ENCODE data around the gene FIGNL2. TPM values are rescaled to one million over a fixed set of nuclear protein-coding genes. Genes with fewer than 3 reads are reported as not detected.

The FIGNL2 gene
- total RNA-seq, 2 experiments from 2014 or later, result 1.2 to 1.3 TPM

DNA sequence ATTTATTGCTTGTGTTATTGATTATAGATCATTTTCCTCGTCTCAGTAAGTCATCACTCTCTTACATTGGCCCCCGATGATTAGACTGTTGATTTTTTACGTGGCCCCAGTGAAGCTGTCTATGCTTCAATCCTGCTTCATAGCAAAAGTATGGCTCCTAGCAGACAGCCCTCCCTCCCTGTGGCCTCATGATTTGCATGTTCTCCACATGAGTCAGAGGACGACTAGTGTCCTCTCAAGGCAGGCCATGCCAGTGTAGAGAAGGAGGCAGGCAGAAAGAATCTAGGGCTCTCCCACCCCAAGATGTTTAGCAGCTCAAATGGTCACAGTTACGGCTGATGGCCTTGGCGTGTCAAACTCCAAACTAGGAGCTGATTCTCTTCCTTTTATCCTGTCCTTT, 59.6 kb downstream of the FIGNL2 start:
- Mint-ChIP-seq H3K27me3 (no peaks in the 10 kb centered on the region), H3K4me3 (no peak overlapping the region), H3K4me1 (ENCODE audit: low read depth) (no peaks in the 10 kb centered on the region), H3K9me3 (no peaks in the 10 kb centered on the region), H3K36me3 (ENCODE audit: low read depth) (no peaks in the 10 kb centered on the region), H3K27ac (no peak overlapping the region)
- no peak overlapping the region for H3K4me3 ChIP-seq (ENCODE audit: low read length)
- POLR2A ChIA-PET, result no interaction called here
- no peak overlapping the region for H3K27ac ChIP-seq (ENCODE audit: low read depth in 1 of 2, low read length in 2 of 2)
- intact Hi-C loops (cut with DNase I, micrococcal nuclease), result no loop called here
- no peaks in the 10 kb centered on the region for H3K27me3 ChIP-seq (ENCODE audit: control insufficient read depth in 1 of 2, insufficient read depth in 2 of 2, low read length in 2 of 2)
- H3K36me3 ChIP-seq (ENCODE audit: insufficient read depth, low read length), result no peaks in the 10 kb centered on the region
- TF ChIP-seq, protein P1, sequence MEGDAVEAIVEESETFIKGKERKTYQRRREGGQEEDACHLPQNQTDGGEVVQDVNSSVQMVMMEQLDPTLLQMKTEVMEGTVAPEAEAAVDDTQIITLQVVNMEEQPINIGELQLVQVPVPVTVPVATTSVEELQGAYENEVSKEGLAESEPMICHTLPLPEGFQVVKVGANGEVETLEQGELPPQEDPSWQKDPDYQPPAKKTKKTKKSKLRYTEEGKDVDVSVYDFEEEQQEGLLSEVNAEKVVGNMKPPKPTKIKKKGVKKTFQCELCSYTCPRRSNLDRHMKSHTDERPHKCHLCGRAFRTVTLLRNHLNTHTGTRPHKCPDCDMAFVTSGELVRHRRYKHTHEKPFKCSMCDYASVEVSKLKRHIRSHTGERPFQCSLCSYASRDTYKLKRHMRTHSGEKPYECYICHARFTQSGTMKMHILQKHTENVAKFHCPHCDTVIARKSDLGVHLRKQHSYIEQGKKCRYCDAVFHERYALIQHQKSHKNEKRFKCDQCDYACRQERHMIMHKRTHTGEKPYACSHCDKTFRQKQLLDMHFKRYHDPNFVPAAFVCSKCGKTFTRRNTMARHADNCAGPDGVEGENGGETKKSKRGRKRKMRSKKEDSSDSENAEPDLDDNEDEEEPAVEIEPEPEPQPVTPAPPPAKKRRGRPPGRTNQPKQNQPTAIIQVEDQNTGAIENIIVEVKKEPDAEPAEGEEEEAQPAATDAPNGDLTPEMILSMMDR (IDR thresholded peaks at IDR 0.05), result no peak
- H3K4me1 ChIP-seq (ENCODE audit: insufficient read depth, low read length), result no peaks in the 10 kb centered on the region
- DNase-seq (no peak), ATAC-seq (ENCODE audit: poor library complexity) (no peak)
- H3K9me3 ChIP-seq (ENCODE audit: control insufficient read depth in 1 of 2, insufficient read depth in 1 of 2, low read length in 2 of 2), result no peaks in the 10 kb centered on the region
- CTCF ChIA-PET, result no interaction called here

- Mint-ChIP-seq H3K4me1 (ENCODE audit: low read depth) (no peaks in the 10 kb centered on the region), H3K9me3 (no peaks in the 10 kb centered on the region), H3K27me3 (no peaks in the 10 kb centered on the region), H3K36me3 (ENCODE audit: low read depth) (no peaks in the 10 kb centered on the region), H3K4me3 (no peak overlapping the region), H3K27ac (no peak overlapping the region)
- CTCF ChIA-PET, result no interaction called here
- Histone ChIP-seq H3K4me1 (ENCODE audit: insufficient read depth, low read length) (no peaks in the 10 kb centered on the region), H3K27ac (ENCODE audit: low read depth in 1 of 2, low read length in 2 of 2) (no peak overlapping the region), H3K27me3 (ENCODE audit: control insufficient read depth in 1 of 2, insufficient read depth in 2 of 2, low read length in 2 of 2) (peaks cover 0 to under 1% of the 10 kb centered on the region in 2 experiments), H3K9me3 (ENCODE audit: control insufficient read depth in 1 of 2, insufficient read depth in 1 of 2, low read length in 2 of 2) (no peaks in the 10 kb centered on the region), H3K4me3 (ENCODE audit: low read length) (no peak overlapping the region), H3K36me3 (ENCODE audit: insufficient read depth, low read length) (no peaks in the 10 kb centered on the region)
- intact Hi-C loops (cut with DNase I, micrococcal nuclease), result no loop called here
- TF ChIP-seq, protein P1 (IDR thresholded peaks at IDR 0.05), result no peak
- ATAC-seq (ENCODE audit: poor library complexity) (no peak), DNase-seq (no peak)
- POLR2A ChIA-PET, result no interaction called here
Measured at GRCh38 chr12:51785906-51786305, 62.6 kb downstream of the FIGNL2 start.

DNA sequence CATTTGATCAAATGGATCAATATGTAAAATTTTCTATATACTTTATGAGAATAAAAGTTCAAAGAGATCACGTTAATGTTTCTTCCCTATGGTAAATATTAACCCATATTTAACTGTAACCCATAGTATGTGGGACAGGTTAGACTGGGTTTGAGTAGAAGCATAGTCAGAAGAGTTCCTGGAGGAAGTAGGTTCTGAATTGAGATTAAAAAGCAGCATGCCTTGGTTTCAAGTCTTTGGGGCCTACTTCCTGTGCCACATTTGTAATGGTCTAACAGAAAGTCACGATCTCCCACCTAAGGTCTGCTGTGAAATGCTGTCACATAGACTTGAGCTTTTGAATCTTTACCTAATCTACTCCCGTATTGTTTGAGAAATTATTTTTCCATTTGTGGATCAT, 63.8 kb downstream of the FIGNL2 start:
- H3K4me3 Mint-ChIP-seq, result no peak overlapping the region
- Histone ChIP-seq H3K36me3 (ENCODE audit: insufficient read depth, low read length) (no peaks in the 10 kb centered on the region), H3K27ac (ENCODE audit: low read depth in 1 of 2, low read length in 2 of 2) (no peak overlapping the region), H3K27me3 (ENCODE audit: control insufficient read depth in 1 of 2, insufficient read depth in 2 of 2, low read length in 2 of 2) (peaks cover 0 to 2% of the 10 kb centered on the region in 2 experiments), H3K4me3 (ENCODE audit: low read length) (no peak overlapping the region), H3K4me1 (ENCODE audit: insufficient read depth, low read length) (no peaks in the 10 kb centered on the region), H3K9me3 (ENCODE audit: control insufficient read depth in 1 of 2, insufficient read depth in 1 of 2, low read length in 2 of 2) (no peaks in the 10 kb centered on the region)
- H3K27me3 Mint-ChIP-seq, result no peaks in the 10 kb centered on the region
- TF ChIP-seq, protein P1 (IDR thresholded peaks at IDR 0.05), result no peak
- H3K9me3 Mint-ChIP-seq, result no peaks in the 10 kb centered on the region
- ATAC-seq (ENCODE audit: poor library complexity) (no peak), DNase-seq (no peak)
- POLR2A ChIA-PET, result no interaction called here
- intact Hi-C loops (cut with DNase I, micrococcal nuclease), result no loop called here
- H3K36me3 Mint-ChIP-seq (ENCODE audit: low read depth), result no peaks in the 10 kb centered on the region
- no peak overlapping the region for H3K27ac Mint-ChIP-seq
- CTCF ChIA-PET, result no interaction called here
- H3K4me1 Mint-ChIP-seq (ENCODE audit: low read depth), result no peaks in the 10 kb centered on the region

Measured in CD4-positive, alpha-beta T cell (primary cell).